GF-D8 (cell line): ENCODE data around the gene RPS6KB1.
"Not testable (repeated sequence)": the region's sequence is repeated elsewhere in the genome, so short reads cannot be mapped to it uniquely, and the experiment has no call there.

Experiments
- DNase-seq: peaks from one replicate; lab custom pipeline; 2025; lab: John Stamatoyannopoulos, UW

RPS6KB1 gene

GRCh38 chr17:59892924-59893675, at the start of gene RPS6KB1, which contains the start of gene TUBD1:
TSS of gene RPS6KB1 (plus strand) at chr17:59893121. CDS start at chr17:59893185, 64 bp downstream.
TSS of gene TUBD1 (minus strand) at chr17:59892943. CDS start at chr17:59891002, 1,941 bp downstream.
- peak; percentile 97 for DNase-seq

GRCh38 chr17:59844884-59845594, 47.9 kb upstream of the RPS6KB1 start:
- DNase-seq: no peak

GRCh38 chr17:59845595-59846393, 47.1 kb upstream of the RPS6KB1 start:
- DNase-seq: peak; percentile 9

- no peak for DNase-seq
Measured at GRCh38 chr17:59846394-59847165, 46.3 kb upstream of the RPS6KB1 start.

- DNase-seq: no peak
Measured at GRCh38 chr17:59848385-59848668, 44.6 kb upstream of the RPS6KB1 start.

GRCh38 chr17:59848778-59849177, 44.1 kb upstream of the RPS6KB1 start:
- peak; percentile 63 for DNase-seq

GRCh38 chr17:59850311-59850710, 42.6 kb upstream of the RPS6KB1 start:
- DNase-seq: not testable (repeated sequence)

- no peak for DNase-seq
Measured at GRCh38 chr17:59851439-59852375, 41.2 kb upstream of the RPS6KB1 start.

GRCh38 chr17:59852847-59853167, 40.1 kb upstream of the RPS6KB1 start:
- not testable (repeated sequence) for DNase-seq

GRCh38 chr17:59853168-59853918, 39.6 kb upstream of the RPS6KB1 start:
- DNase-seq: no peak

- not testable (repeated sequence) for DNase-seq
Measured at GRCh38 chr17:59853919-59854729, 38.8 kb upstream of the RPS6KB1 start.

- DNase-seq: no peak
Measured at GRCh38 chr17:59856859-59857794, 35.8 kb upstream of the RPS6KB1 start.

- no peak for DNase-seq
Measured at GRCh38 chr17:59858167-59858816, 34.6 kb upstream of the RPS6KB1 start.

GRCh38 chr17:59858932-59859331, 34.0 kb upstream of the RPS6KB1 start:
- DNase-seq: no peak

- peak; percentile 14 for DNase-seq
Measured at GRCh38 chr17:59859444-59860025, 33.4 kb upstream of the RPS6KB1 start.

- DNase-seq: no peak
Measured at GRCh38 chr17:59863616-59864015, 29.3 kb upstream of the RPS6KB1 start.

GRCh38 chr17:59869941-59870218, 23.0 kb upstream of the RPS6KB1 start:
- DNase-seq: no peak
